Loucy (cell line): ENCODE results near the gene IRF1.

Experiments used
- H2AFZ ChIP-seq: fragments of 200-600 bp; sonication (generic); 2 replicates; pipeline ENCODE4 v1.6.0; 2016; ENCODE audit warnings: antibody characterized with exemption, mild to moderate bottlenecking, low read length, moderate library complexity
- H3F3A ChIP-seq: fragments of 200-600 bp; 2 replicates; pipeline ENCODE4 v1.6.0; 2016; ENCODE audit warnings: antibody characterized with exemption, low read depth, mild to moderate bottlenecking
- H3K27me3 ChIP-seq: fragments of 200-600 bp; sonication (generic); 2 replicates; pipeline ENCODE4 v1.6.1; 2014; ENCODE audit warnings: low read length, mild to moderate bottlenecking; ENCODE audit not compliant: insufficient read depth, poor library complexity, severe bottlenecking
- H3K36me3 ChIP-seq: fragments of 200-600 bp; sonication (generic); 2 replicates; pipeline ENCODE4 v1.6.1; 2016; ENCODE audit warnings: low read length; ENCODE audit not compliant: insufficient read depth
- H3K4me1 ChIP-seq: fragments of 200-600 bp; sonication (generic); 2 replicates; pipeline ENCODE4 v1.5.1; 2014; ENCODE audit warnings: low read length, mild to moderate bottlenecking; ENCODE audit not compliant: insufficient read depth, poor library complexity, severe bottlenecking
- H3K4me2 ChIP-seq: fragments of 200-600 bp; sonication (generic); 2 replicates; pipeline ENCODE4 v1.6.0; 2014; ENCODE audit warnings: antibody characterized with exemption, low read length, low read depth, mild to moderate bottlenecking; ENCODE audit not compliant: poor library complexity, severe bottlenecking
- H3K4me3 ChIP-seq: fragments of 200-600 bp; sonication (generic); 2 replicates; pipeline ENCODE4 v1.5.1; 2014; ENCODE audit warnings: low read length, mild to moderate bottlenecking, mixed read lengths; ENCODE audit not compliant: poor library complexity, severe bottlenecking
- H3K79me2 ChIP-seq: fragments of 200-600 bp; sonication (generic); 2 replicates; pipeline ENCODE4 v1.6.1; 2014; ENCODE audit warnings: low read length; ENCODE audit not compliant: insufficient read depth
- H3K9ac ChIP-seq: fragments of 200-600 bp; sonication (generic); 2 replicates; pipeline ENCODE4 v1.6.0; 2014; ENCODE audit warnings: mild to moderate bottlenecking, low read depth, low read length, moderate library complexity; ENCODE audit not compliant: poor library complexity, severe bottlenecking
- H3K9me2 ChIP-seq: fragments of 200-600 bp; sonication (generic); replicated peaks from 2 replicates; pipeline ENCODE4 v1.6.1; 2016; ENCODE audit warnings: low read depth, low read length, mixed read lengths
- H3K9me3 ChIP-seq: fragments of 200-600 bp; sonication (generic); 2 replicates; pipeline ENCODE4 v1.6.1; 2014; ENCODE audit warnings: mild to moderate bottlenecking, antibody characterized with exemption, low read length, low read depth; ENCODE audit not compliant: insufficient read depth
- H4K20me1 ChIP-seq: fragments of 200-600 bp; sonication (generic); 2 replicates; pipeline ENCODE4 v1.6.0; 2014; ENCODE audit warnings: antibody characterized with exemption, low read length, mild to moderate bottlenecking; ENCODE audit not compliant: insufficient read depth, poor library complexity, severe bottlenecking
- EZH2phosphoT487 ChIP-seq: fragments of 200-600 bp; IDR thresholded peaks from 2 replicates; pipeline ENCODE4 v1.6.1; 2018; ENCODE audit warnings: antibody characterized with exemption, mild to moderate bottlenecking, moderate library complexity, borderline replicate concordance
- TF ChIP-seq, protein P1 (sequence below): fragments of 200-600 bp; sonication (generic); conservative IDR thresholded peaks from 2 replicates; pipeline ENCODE4 v1.5.1; 2014; ENCODE audit warnings: mild to moderate bottlenecking, antibody characterized with exemption, low read length

Gene IRF1

DNA sequence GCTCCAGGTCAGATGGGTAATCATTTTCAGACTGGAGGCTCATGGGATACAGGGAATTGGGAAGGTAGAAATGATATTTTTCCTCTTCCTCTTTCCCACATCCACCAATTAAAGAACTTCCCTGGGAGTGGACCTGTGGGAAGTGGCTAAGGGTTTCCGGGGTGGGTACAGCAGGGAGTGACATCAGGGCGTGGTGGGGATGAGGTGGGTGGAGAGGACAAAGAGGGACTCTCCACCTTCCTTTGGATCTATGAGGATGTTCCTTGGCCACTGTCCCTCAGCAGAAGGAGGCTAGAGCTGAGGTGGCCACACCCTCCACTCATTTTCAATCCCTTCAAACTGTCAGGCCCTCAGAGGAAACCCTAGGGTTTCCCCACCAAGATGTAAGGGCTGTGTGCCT, 54.7 kb downstream of the IRF1 start:
- peaks cover 37% of the 10 kb centered on the region for H3K4me1 ChIP-seq
- H3K79me2 ChIP-seq, result peaks cover 86% of the 10 kb centered on the region
- no peaks in the 10 kb centered on the region for H3K36me3 ChIP-seq
- no peaks in the 10 kb centered on the region for H3K9me3 ChIP-seq
- no peak for TF ChIP-seq EZH2phosphoT487
- TF ChIP-seq, protein P1, sequence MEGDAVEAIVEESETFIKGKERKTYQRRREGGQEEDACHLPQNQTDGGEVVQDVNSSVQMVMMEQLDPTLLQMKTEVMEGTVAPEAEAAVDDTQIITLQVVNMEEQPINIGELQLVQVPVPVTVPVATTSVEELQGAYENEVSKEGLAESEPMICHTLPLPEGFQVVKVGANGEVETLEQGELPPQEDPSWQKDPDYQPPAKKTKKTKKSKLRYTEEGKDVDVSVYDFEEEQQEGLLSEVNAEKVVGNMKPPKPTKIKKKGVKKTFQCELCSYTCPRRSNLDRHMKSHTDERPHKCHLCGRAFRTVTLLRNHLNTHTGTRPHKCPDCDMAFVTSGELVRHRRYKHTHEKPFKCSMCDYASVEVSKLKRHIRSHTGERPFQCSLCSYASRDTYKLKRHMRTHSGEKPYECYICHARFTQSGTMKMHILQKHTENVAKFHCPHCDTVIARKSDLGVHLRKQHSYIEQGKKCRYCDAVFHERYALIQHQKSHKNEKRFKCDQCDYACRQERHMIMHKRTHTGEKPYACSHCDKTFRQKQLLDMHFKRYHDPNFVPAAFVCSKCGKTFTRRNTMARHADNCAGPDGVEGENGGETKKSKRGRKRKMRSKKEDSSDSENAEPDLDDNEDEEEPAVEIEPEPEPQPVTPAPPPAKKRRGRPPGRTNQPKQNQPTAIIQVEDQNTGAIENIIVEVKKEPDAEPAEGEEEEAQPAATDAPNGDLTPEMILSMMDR, result no peak
- H3K9me2 ChIP-seq, result no peaks in the 10 kb centered on the region
- H2AFZ ChIP-seq, result no peak overlapping the region
- H4K20me1 ChIP-seq, result no peaks in the 10 kb centered on the region
- H3K4me3 ChIP-seq, result no peak overlapping the region
- no peaks in the 10 kb centered on the region for H3F3A ChIP-seq
- no peak overlapping the region for H3K9ac ChIP-seq
- H3K27me3 ChIP-seq, result no peaks in the 10 kb centered on the region
- H3K4me2 ChIP-seq, result no peak overlapping the region

DNA sequence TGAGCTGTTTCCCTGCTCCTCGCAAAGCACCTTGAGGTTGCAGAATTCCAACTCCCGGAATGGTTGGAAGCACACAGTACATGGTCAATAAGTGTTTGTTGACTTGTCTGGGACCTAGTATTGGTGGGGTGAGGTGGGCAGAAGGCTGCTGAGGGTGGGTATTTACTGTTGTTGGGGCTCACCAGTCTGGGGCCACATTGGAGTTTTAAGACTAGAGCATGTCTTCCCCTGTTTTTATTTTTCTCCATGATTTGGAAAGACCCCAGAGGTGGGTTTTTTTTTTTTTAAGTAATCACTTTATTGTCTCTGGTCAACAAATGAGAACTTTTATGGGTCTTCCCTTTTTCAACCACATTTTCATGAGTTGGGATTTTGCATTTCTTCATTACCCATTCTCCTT, 55.1 kb downstream of the IRF1 start:
- H3K4me1 ChIP-seq, result peaks cover 41% of the 10 kb centered on the region
- H3K4me3 ChIP-seq, result no peak overlapping the region
- peaks cover 4% of the 10 kb centered on the region; the same call in 1 of the 2 replicates for H3K36me3 ChIP-seq
- no peaks in the 10 kb centered on the region for H3K27me3 ChIP-seq
- H4K20me1 ChIP-seq, result no peaks in the 10 kb centered on the region
- no peak overlapping the region for H3K4me2 ChIP-seq
- H3K79me2 ChIP-seq, result peaks cover 86% of the 10 kb centered on the region
- H2AFZ ChIP-seq, result no peak overlapping the region
- H3K9ac ChIP-seq, result no peak overlapping the region
- H3K9me2 ChIP-seq, result no peaks in the 10 kb centered on the region
- H3F3A ChIP-seq, result no peaks in the 10 kb centered on the region
- TF ChIP-seq, protein P1, result no peak
- TF ChIP-seq EZH2phosphoT487, result no peak
- no peaks in the 10 kb centered on the region for H3K9me3 ChIP-seq

DNA sequence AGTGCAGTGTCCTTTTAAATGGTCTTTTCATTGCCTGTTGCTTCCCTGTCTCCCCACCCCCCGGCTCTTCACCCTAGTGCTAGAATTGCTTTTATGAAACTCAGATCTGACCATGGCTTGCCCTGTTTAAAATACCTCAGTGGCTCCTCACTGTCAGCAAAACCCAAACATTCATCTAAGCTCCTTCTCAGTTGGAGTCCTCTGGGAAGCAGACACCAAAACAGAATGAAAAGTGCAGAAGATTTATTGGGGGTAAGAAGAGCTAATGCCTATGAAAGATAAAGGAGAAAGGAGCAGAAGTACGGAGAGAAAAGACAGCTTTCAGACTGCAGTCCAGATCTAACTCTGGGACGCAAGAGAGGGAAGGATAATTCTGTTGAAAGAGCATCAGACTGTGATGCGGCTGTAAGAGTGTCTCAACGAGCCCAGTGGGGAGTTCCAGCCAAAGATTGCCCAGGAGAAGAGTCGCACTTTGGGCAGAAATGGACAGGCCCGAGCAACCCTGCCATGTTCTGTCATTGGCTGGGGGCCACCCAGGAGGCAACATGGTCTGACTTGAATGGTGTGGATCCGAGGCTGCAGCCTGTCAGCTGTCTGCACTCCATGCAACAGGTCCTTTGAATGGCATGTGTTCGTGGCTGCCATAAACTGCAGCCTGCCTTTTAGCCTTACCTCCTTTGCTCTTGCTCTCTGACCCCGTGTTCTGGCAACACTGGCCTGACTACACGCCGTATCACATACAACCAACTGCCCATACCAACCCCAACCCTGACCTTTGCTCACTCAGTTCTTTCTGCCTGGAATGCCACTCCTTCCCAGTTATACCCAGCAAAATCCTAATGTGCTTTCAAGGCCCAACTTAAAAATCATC, 55.9 kb downstream of the IRF1 start:
- Histone ChIP-seq H2AFZ (no peak overlapping the region), H3K4me2 (no peak overlapping the region), H3K9me2 (no peaks in the 10 kb centered on the region), H3K9ac (no peak overlapping the region), H3F3A (no peaks in the 10 kb centered on the region), H3K4me3 (no peak overlapping the region), H3K27me3 (no peaks in the 10 kb centered on the region), H4K20me1 (no peaks in the 10 kb centered on the region), H3K4me1 (peaks cover 49% of the 10 kb centered on the region), H3K9me3 (no peaks in the 10 kb centered on the region), H3K36me3 (peaks cover 6% of the 10 kb centered on the region; the same call in 1 of the 2 replicates), H3K79me2 (peaks cover 88% of the 10 kb centered on the region)
- no peak for TF ChIP-seq EZH2phosphoT487
- TF ChIP-seq, protein P1, result no peak
